ENCODE results near the gene GSTT2. TPM values are rescaled to one million over a fixed set of nuclear protein-coding genes. Genes with fewer than 3 reads are reported as not detected.
"Not testable (repeated sequence)": the region's sequence is repeated elsewhere in the genome, so short reads cannot be mapped to it uniquely, and the experiment has no call there.

GSTT2 gene
- total RNA-seq, 1 donor from 2014 or later = 0.81 TPM

GRCh38 chr22:23974345-23974744 is 5.6 kb upstream of the GSTT2 start, which contains the start of gene DDT:
Gene DDT, minus strand, starts transcription at chr22:23974441. Its CDS starts 27 bp downstream, at chr22:23974414.
- not testable (repeated sequence) for DNase-seq (ENCODE audit: low spot score)

DNA sequence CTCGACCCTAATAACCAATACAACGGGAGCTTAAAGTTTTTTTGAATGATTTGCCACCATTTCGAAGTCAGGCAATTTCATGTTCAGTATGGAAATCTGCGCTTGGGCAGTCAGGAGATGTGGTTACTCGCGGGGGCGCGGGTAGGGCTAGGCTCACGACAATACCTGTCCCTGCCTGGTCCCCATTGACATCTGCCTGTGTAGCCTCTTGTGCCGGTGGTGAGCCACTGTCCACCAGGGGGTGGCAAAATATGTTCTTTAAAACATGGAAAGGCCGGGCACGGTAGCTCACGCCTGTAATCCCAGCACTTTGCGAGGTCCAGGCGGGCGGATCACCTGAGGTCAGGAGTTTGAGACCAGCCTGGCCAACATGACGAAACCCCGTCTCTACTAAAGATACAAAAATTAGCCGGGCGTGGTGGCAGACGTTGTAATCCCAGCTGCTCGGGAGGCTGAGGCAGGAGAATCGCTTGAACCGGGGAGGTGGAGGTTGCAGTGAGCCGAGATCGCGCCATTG is 5.0 kb upstream of the GSTT2 start:
- DNase-seq (ENCODE audit: low spot score) = not testable (repeated sequence)

- not testable (repeated sequence) for DNase-seq (ENCODE audit: low spot score)
Measured at GRCh38 chr22:23977304-23977703, 2.6 kb upstream of the GSTT2 start.

DNA sequence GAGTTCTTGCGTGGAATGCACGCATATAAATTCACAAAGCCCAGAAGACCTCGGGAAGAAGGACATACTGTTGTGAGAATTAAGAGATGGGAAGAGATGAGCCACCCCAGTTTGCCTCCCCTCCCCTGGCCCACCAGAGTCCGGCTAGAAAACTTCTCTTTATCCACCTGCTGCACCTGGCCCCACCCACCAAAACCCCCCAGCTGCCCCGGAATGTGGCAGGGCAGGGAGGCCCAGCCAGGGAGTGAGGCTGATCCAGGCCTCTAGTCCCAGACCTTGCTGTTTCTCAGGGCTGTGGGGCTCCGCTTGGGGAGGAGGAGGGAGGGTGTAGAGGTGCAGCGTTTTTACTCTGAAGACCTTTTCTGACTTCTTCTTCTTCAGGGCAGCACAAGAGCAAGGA is 633 bp downstream of the GSTT2 start:
- DNase-seq (ENCODE audit: low spot score) = not testable (repeated sequence)

DNA sequence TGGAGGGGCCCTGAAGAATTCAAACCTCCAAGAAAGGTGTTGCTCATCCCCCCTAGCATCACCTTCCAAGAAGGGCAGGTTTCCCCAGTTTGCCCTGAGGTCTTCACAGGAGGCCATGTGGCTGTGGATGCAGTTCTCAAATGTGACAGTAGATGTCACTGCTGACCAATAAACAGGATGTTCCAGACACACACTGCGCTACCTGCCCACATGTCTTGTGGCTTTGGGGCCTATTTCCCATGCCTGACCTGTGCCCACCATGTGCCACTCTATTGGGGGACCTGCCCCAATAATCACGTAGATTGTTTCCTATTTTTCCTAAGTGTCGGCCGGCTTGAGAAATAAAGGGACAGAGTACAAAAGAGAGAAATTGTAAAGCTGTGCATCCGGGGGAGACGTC is 4.5 kb downstream of the GSTT2 start:
- DNase-seq (ENCODE audit: low spot score) = peak; percentile 9

DNA sequence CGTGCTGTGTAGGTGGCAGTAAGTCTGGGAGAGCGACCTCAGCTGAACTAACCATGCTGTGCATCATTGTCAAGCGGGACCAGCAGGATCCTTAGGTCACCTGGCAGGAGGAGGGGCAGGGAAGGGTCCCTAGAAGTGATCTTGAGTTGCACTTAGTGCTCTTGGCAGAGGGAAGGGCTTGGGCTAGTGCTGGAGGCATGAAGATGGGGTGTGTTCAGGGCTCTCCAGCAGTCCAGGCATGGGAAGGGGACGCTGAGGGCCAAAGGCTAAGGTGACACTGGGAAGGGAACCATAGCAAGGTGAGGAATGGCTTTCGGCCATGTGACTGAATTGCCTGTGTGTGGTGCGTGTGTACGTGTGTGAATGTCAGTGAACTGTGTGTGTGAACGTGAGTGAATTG is 6.2 kb downstream of the GSTT2 start:
- DNase-seq (ENCODE audit: low spot score) = not testable (repeated sequence)

GRCh38 chr22:23986538-23987178 is 6.7 kb downstream of the GSTT2 start:
- DNase-seq (ENCODE audit: low spot score) = not testable (repeated sequence)

- not testable (repeated sequence) for DNase-seq (ENCODE audit: low spot score)
Measured at GRCh38 chr22:23989583-23990244, 9.8 kb downstream of the GSTT2 start.

DNA sequence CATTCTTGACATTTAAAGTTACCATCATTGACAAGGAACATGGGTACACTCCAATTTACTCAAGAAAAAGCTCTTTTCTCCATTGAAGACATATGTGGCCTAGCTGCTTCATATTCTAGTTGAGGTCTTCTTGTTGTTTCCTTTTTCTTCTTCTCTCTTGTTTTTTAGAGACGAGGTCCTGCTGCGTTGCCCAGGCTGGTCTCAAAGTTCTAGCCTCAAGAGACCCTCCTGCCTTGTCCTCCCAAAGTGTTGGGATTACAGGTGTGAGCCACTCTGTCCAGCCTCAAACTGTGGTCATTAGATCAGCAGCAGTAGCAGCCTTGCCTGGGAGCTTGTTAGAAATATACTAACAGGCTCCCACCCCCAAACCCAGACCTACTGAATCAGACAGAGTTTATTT is 13.1 kb downstream of the GSTT2 start:
- not testable (repeated sequence) for DNase-seq (ENCODE audit: low spot score)

- not testable (repeated sequence) for DNase-seq (ENCODE audit: low spot score)
Measured at GRCh38 chr22:23993581-23994177, 13.7 kb downstream of the GSTT2 start.

GRCh38 chr22:23997092-23997491 is 17.2 kb downstream of the GSTT2 start:
- no peak for DNase-seq (ENCODE audit: low spot score)

GRCh38 chr22:23999779-24000178 is 19.8 kb downstream of the GSTT2 start:
- not testable (repeated sequence) for DNase-seq (ENCODE audit: low spot score)

GRCh38 chr22:24001314-24001713 is 21.4 kb downstream of the GSTT2 start:
- no peak for DNase-seq (ENCODE audit: low spot score)

GRCh38 chr22:24002272-24002671 is 22.3 kb downstream of the GSTT2 start:
- no peak for DNase-seq (ENCODE audit: low spot score)

- no peak for DNase-seq (ENCODE audit: low spot score)
Measured at GRCh38 chr22:24002851-24003250, 22.9 kb downstream of the GSTT2 start.

DNA sequence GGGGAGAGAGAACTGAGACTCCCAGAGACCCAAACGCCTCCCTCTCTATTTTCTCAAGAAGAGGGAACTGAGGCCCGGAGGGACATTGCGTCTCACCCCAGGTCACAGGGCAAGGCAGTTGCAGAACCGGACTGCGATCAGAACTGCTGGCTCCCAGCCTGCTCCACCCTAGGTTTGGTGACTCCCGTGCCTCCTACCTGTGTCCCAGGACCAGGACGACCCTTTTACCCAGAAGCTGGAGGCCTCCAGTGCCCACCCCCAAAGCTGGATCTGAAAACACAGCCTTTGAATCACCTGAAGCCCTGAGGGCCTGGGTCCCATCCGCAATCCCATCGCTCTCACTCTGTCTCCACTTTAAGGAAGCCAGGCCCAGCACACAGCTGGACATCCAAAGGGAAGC is 24.0 kb downstream of the GSTT2 start:
- no peak for DNase-seq (ENCODE audit: low spot score)

- DNase-seq (ENCODE audit: low spot score) = no peak
Measured at GRCh38 chr22:24005201-24005600, 25.3 kb downstream of the GSTT2 start, which contains the start of gene GSTT4. Gene GSTT4, minus strand, starts transcription at chr22:24005453. Its CDS starts 97 bp downstream, at chr22:24005356.

DNA sequence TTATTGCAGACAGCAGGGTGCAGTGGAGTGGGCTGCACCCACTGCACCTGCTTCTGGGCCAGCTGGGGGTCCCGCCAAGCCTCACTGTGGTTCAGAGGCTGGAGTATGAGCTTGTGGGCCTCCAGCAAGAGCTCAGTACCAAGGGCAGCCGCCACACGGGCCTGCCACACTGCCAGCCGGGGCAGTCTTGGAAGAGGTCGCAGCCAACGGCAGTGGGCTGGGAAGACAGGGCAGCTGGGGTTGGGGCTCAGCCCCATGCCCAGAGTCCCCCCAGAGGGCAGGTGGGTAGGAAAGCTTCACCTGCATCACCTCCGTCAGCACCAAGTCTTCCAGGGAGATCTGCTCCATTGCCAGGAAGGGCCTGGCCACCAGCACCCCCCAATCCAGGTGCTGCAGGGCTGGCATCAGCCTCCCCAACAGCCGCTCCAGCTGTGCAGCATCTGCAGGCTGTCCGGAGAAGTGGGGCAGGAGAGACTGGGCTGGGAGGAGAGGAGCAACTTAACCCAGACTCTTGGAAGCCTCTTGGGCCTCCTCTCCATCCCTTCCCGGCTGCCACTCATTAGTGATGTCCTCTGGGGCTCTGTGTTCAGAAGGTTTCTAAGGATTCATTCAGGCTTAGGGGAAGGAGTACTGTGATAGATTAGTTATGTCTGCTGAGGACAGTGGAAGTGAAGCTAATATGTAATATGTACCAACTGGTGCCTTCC is 26.4 kb downstream of the GSTT2 start:
- no peak for DNase-seq (ENCODE audit: low spot score)

GRCh38 chr22:24006914-24007214 is 26.9 kb downstream of the GSTT2 start:
- DNase-seq (ENCODE audit: low spot score) = no peak

DNA sequence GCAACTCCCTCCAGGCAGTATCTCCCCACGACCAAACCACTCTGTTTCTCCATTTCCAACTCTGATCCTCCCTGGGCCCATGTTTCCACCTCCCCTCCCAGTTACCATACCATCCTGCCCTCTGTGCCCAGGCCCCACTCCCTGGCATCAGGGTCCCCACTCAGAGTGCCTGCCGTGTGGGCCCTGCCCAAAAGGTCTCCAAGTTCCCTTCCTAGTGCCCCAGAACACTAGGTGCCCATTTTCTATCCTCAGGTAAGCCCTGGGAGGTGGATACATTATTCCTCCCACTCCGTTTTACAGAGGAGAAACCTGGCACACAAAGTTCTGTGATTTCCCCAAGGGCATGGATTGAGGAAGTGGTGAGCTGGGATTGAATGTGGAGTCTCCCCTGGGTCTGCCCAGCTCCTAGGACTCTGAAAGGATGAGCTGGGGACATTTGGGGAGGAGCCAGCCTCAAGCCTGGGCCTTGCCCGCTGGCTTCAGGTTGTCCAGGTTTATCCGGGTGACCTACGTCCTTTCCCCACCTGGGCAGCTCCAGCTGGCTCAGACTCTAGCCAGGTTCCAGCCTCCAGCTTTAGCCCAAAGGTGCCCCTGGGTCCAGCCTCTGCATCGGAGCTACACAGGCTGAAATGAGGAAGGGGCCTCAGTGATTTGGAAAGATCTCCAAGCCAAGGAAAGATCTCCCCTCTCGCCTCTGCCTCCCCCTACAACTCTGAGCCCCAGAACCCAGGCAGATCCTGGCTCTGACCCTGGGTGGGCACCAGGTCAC is 27.5 kb downstream of the GSTT2 start:
- no peak for DNase-seq (ENCODE audit: low spot score)

GRCh38 chr22:24008022-24008283 is 28.0 kb downstream of the GSTT2 start:
- DNase-seq (ENCODE audit: low spot score) = no peak
